Measurements from ENCODE around the gene ENTPD1.
"Not testable (repeated sequence)": the region's sequence is repeated elsewhere in the genome, so short reads cannot be mapped to it uniquely, and the experiment has no call there.

ENTPD1 gene

GRCh38 chr10:95794195-95794594, 38.2 kb downstream of the ENTPD1 start:
- no peak for DNase-seq (ENCODE audit: low read depth in 2 of 3, low spot score in 1 of 3)

GRCh38 chr10:95795602-95796001, 39.6 kb downstream of the ENTPD1 start:
- DNase-seq (ENCODE audit: low read depth in 2 of 3, low spot score in 1 of 3), result no peak

GRCh38 chr10:95796504-95796903, 40.5 kb downstream of the ENTPD1 start:
- no peak for DNase-seq (ENCODE audit: low read depth in 2 of 3, low spot score in 1 of 3)

GRCh38 chr10:95798096-95798855, 42.3 kb downstream of the ENTPD1 start:
- no peak for DNase-seq (ENCODE audit: low read depth in 2 of 3, low spot score in 1 of 3)

GRCh38 chr10:95800286-95800685, 44.3 kb downstream of the ENTPD1 start:
- not testable (repeated sequence) for DNase-seq (ENCODE audit: low read depth in 2 of 3, low spot score in 1 of 3)

- not testable (repeated sequence) for DNase-seq (ENCODE audit: low read depth in 2 of 3, low spot score in 1 of 3)
These were observed 50.9 kb downstream of the ENTPD1 start for GRCh38 chr10:95806687-95807380.

- not testable (repeated sequence) for DNase-seq (ENCODE audit: low read depth in 2 of 3, low spot score in 1 of 3)
These were observed 52.8 kb downstream of the ENTPD1 start for GRCh38 chr10:95808705-95809308.

GRCh38 chr10:95809370-95810197, 53.6 kb downstream of the ENTPD1 start:
- no peak for DNase-seq (ENCODE audit: low read depth in 2 of 3, low spot score in 1 of 3)

- DNase-seq (ENCODE audit: low read depth in 2 of 3, low spot score in 1 of 3), result no peak
These were observed 54.4 kb downstream of the ENTPD1 start for GRCh38 chr10:95810198-95810976.

GRCh38 chr10:95813054-95813685, 57.2 kb downstream of the ENTPD1 start:
- no peak for DNase-seq (ENCODE audit: low read depth in 2 of 3, low spot score in 1 of 3)

- DNase-seq (ENCODE audit: low read depth in 2 of 3, low spot score in 1 of 3), result no peak
These were observed 58.2 kb downstream of the ENTPD1 start for GRCh38 chr10:95814011-95814727.

- DNase-seq (ENCODE audit: low read depth in 2 of 3, low spot score in 1 of 3), result no peak
These were observed 59.2 kb downstream of the ENTPD1 start for GRCh38 chr10:95815133-95815532.

GRCh38 chr10:95815701-95816240, 59.8 kb downstream of the ENTPD1 start:
- DNase-seq (ENCODE audit: low read depth in 2 of 3, low spot score in 1 of 3), result no peak

- DNase-seq (ENCODE audit: low read depth in 2 of 3, low spot score in 1 of 3), result no peak
These were observed 62.0 kb downstream of the ENTPD1 start for GRCh38 chr10:95818010-95818409.

GRCh38 chr10:95818668-95819067, 62.7 kb downstream of the ENTPD1 start:
- DNase-seq (ENCODE audit: low read depth in 2 of 3, low spot score in 1 of 3), result no peak

GRCh38 chr10:95819620-95820329, 63.8 kb downstream of the ENTPD1 start:
- DNase-seq (ENCODE audit: low read depth in 2 of 3, low spot score in 1 of 3), result no peak

- DNase-seq (ENCODE audit: low read depth in 2 of 3, low spot score in 1 of 3), result no peak
These were observed 64.4 kb downstream of the ENTPD1 start for GRCh38 chr10:95820363-95820762.

GRCh38 chr10:95821720-95822119, 65.8 kb downstream of the ENTPD1 start:
- DNase-seq (ENCODE audit: low read depth in 2 of 3, low spot score in 1 of 3), result no peak

All from stimulated activated CD4-positive, alpha-beta T cell treated with anti-CD3 and anti-CD28 coated beads, Interleukin-12 subunit alpha, Interleukin-12 subunit beta, amount 100 ng/mL, for 48 hours (primary cell).